GM18519 (cell line): ENCODE data around the gene OR5C1.
"Not testable (repeated sequence)": the region's sequence is repeated elsewhere in the genome, so short reads cannot be mapped to it uniquely, and the experiment has no call there.

ENCODE experiments used
- ATAC-seq: cut with Tn5 transposase; IDR thresholded peaks from one replicate; pipeline ENCODE4 v1.9.1; 2021; ENCODE audit warnings: mild to moderate bottlenecking, moderate library complexity; ENCODE audit not compliant: unreplicated experiment, low FRiP score

The OR5C1 gene

GRCh38 chr9:122810306-122810946 is 21.7 kb downstream of the OR5C1 start:
- peak; percentile 93 for ATAC-seq

DNA sequence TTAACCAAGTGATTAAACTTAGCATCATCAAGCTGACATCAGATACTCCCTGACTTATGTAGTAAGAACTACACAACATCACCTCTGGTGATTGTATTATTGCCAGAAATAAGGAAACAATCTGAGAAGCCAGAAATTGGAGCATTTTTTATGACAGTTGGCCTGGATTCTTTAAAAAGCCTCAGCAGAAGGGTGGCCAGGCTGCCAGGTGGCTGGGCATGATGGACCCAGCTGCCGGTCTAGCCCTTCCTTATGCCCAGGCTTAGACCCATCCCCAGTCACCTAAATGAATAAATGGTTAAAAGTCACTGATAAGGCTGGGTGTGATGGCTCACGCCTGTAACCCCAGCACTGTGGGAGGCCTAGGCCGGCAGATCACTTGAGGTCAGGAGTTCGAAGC is 24.0 kb downstream of the OR5C1 start:
- no peak for ATAC-seq

GRCh38 chr9:122814545-122814944 is 25.8 kb downstream of the OR5C1 start:
- ATAC-seq = no peak

GRCh38 chr9:122815544-122815943 is 26.8 kb downstream of the OR5C1 start:
- no peak for ATAC-seq

DNA sequence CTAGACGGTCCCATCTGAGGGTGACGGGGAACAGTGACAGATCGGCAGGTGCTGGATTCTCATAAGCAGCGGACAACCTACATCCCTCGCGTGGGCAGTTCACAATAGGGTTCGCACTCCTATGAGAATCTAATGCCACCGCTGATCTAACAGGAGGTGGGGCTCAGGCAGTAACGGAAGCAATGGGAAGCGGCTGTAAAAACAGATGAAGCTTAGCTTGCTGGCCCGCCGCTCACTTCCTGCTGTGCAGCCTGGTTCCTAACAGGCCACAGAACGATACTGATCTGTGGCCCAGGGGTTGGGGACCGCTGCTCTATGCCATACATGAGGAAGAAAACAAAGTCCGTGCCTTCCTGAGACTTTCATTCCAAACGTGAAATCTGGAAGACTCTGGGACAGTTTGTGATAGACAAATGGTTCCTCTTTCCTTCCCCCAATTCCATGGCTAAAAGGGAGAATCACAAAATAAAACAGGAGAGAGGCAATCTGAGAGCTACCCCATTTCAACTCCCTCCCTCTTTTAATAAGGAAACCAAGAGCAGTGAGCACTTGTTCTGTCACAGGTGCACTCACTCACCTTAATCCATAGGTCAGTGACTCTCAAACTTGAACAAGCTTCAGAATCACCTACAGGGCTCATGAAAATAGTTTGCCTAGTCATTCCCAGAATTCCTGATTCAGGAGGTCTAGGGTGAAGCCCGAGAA is 27.6 kb downstream of the OR5C1 start:
- ATAC-seq = no peak

- ATAC-seq = no peak
Measured at GRCh38 chr9:122819326-122819725, 30.6 kb downstream of the OR5C1 start.

- no peak for ATAC-seq
Measured at GRCh38 chr9:122819791-122820489, 31.2 kb downstream of the OR5C1 start.

DNA sequence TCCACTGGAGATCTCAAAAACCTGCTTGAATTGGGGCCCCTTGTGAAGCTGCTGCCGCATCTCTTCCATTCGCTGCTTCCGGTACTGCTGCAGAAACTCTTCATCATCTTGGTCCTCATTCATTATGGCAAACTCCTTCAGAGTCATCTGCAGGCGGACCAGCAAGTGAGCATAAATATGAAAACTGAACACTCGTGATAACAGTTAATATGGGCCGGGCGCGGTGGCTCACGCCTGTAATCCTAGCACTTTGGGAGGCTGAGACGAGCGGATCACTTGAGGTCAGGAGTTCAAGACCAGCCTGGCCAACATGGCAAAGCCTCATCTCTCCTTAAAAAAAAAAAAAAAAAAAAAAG is 31.7 kb downstream of the OR5C1 start:
- no peak for ATAC-seq

DNA sequence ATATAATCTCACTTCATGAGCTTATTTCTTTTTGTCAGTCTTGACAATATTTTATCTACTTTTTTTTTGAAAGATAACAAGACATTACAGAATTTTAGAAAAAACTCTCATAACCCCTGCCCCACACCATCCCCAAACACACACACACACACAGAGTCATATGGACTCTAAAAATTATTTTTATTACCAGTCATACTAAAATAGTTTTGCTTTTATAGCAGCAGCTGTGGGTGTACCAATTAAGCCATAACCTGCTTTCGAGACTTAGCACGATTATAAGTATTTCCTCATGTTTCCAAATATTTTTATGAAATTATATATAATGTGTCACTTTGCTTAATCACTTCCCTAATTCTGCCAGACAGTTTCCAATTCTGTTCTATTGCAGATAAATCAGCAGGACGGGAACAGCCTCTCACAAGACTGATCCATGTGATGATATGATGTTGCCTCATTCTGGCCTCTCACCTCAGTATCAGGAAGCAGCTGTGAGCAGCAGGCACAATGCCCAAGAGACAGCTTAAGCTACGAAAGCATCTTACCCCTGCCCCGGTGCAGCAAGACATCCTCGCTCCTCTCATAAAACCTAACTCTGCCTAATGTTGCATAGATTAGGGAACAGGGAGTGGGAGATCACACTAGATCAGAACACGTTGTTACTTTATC is 32.7 kb downstream of the OR5C1 start:
- no peak for ATAC-seq

DNA sequence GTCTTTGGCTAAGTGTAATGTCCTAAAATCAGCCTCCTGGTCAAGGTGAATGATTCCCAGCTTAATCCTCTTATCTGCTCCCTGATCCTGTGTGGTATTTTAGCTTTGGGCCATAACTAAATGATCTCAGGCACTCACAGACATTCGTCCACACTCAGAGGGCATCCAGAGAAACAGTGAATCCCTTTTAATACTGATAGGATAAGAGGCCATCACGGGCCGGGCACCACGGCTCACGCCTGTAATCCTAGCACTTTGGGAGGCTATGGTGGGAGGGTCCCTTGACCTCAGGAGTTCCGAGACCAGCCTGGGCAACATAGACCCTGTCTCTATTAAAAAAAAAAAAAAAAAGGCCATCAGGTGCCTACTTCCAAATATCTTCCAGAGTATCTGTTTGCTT is 33.3 kb downstream of the OR5C1 start:
- ATAC-seq = no peak

DNA sequence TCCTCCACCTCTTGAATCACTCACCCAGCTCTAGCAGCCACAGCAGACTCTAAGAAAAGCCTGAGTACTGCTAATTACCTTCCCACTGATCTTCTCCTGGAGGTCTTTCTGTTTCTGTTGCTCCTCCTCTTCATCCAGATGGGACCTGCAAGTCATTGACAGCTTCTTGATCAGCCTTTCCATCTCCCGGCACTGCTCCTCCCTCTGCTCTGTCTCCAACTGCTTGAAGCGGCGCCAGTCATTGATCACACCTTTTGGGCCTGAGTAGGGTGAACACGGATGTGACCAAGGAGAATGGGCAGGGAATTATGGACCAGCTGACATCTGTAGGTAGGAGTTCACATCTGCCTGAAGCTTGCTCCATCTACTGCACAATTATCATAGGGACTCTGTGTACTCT is 34.2 kb downstream of the OR5C1 start:
- no peak for ATAC-seq

GRCh38 chr9:122827761-122828093 is 39.0 kb downstream of the OR5C1 start:
- no peak for ATAC-seq

DNA sequence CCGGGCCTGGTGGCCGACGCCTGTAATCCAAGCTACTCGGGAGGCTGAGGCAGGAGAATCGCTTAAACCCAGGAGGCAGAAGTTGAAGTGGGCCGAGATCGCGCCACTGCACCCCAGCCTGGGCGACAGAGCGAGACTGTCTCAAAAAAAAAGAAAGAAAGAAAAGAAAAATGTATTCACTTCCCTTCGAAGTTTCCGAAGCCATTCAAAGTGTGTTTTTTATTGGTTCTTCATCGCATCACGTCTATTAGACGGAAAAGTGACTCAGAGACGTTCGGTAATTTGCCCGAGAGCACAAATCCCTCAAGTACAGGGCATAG is 40.2 kb downstream of the OR5C1 start:
- not testable (repeated sequence) for ATAC-seq

DNA sequence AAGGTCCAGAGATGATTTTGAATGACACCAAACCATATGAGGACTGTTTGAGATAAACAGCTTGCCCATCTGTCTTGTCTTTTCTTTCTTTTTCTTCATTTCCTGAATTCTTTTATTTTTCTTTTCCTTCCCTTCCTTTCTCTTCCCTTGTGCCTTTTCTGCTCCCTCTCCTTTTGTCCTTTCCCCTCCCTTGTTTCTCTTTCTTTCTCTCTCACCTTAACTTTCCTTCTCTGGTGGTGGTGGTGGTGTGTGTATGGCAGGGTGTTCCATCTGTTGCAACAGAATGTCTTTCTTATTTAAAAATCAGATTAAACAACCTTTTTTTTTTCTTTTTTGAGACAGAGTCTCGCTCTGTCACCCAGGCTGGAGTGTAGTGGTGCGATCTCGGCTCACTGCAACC is 43.5 kb downstream of the OR5C1 start:
- ATAC-seq = no peak

DNA sequence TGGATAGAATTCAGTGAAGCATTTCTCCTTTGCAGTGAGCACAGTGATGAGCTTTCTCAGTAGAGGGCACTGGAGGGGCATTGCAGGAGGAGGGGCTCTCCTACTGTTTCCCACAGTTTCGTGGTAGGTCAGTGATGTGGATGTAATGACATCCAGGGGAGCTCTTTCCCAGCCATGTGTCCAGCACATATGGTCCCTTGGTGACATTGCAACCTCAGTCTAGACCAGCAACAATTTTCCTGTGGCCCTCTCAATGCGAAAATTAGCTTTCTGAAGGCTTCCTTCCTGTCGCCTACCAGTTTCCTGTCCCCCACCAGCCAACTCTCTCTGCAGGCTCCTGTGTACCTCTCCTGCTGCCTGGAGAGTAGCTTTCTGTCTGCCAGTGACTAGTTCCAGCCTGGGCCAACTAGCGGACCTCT is 46.6 kb downstream of the OR5C1 start:
- ATAC-seq = no peak

DNA sequence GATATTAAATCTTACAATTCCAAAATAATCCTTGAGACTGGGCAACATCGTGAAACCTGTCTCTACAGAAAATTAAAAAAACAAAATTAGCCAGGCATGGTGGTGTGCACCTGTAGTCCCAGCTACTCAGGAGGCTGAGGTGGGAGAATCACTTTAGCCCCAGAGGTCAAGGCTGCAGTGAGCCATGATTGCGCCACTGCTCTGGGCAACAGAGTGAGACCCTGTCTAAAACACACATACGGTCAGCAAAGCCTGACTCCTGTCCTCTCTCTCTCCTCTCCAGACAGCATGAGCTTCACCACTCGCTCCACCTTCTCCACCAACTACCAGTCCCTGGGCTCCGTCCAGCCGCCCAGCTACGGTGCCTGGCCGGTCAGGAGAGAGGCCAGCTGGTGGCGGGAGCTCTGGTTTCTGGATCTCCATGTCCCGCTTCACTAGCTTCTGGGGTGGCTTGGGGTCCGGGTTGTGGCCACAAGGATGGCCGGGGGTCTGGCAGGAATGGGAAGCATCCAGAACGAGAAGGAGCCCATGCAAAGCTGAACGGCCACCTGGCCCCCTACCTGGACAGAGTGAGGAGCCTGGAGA is 48.6 kb downstream of the OR5C1 start:
- ATAC-seq = no peak

DNA sequence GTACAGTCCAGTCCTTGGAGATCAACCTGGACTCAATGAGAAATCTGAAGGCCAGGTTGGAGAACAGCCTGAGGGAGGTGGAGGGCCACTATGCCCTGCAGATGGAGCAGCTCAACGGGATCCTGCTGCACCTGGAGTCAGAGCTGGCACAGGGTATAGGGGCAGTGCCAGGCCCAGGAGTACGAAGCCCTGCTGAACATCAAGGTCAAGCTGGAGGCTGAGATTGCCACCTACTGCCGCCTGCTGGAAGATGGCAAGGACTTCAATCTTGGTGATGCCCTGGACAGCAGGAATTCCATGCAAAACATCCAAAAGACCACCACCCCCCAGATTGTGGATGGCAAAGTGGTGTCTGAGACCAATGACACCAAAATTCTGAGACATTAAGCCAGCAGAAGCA is 49.7 kb downstream of the OR5C1 start:
- ATAC-seq = not testable (repeated sequence)
